A673 (cell line): ENCODE data around the gene SKP2. TPM values are rescaled to one million over a fixed set of nuclear protein-coding genes. Genes with fewer than 3 reads are reported as not detected.

ENCODE experiments used
- BruUV-seq: library from RNA; stranded (reverse); fragments of 400-500 nt; replicated peaks from 2 replicates; lab custom pipeline; 2021; lab: Mats Ljungman, UMichigan
- CTCF ChIA-PET: fragments of 300-600 bp; sonication (Branson Sonifier 250); formaldehyde crosslinking; loops from one replicate; lab custom pipeline; 2022; ENCODE audit warnings: antibody characterized with exemption; lab: Charles Lee
- POLR2A ChIA-PET: fragments of 300-600 bp; sonication (Branson Sonifier 250); formaldehyde crosslinking; loops from one replicate; lab custom pipeline; 2022; ENCODE audit warnings: antibody characterized with exemption; ENCODE audit not compliant: low non-redundant PET; lab: Charles Lee
- DNase-seq: peaks from one replicate; pipeline ENCODE4 v3.0.0-alpha.2; 2015; ENCODE audit warnings: low spot score
- H3K27ac ChIP-seq: fragments of 200-600 bp; sonication (generic); 2 replicates; pipeline ENCODE4 v1.5.1; 2016; ENCODE audit warnings: mixed run types, low read depth, mild to moderate bottlenecking, mixed read lengths, antibody characterized with exemption, low read length; ENCODE audit not compliant: poor library complexity, severe bottlenecking
- H3K27me3 ChIP-seq: fragments of 200-600 bp; sonication (generic); replicated peaks from 2 replicates; pipeline ENCODE4 v1.6.1; 2017; ENCODE audit warnings: mixed run types, low read depth, mild to moderate bottlenecking, mixed read lengths, antibody characterized with exemption, low read length; ENCODE audit not compliant: insufficient read depth, poor library complexity
- H3K36me3 ChIP-seq: fragments of 200-600 bp; sonication (generic); 2 replicates; pipeline ENCODE4 v1.6.1; 2016; ENCODE audit warnings: mixed run types, mild to moderate bottlenecking, mixed read lengths, antibody characterized with exemption, low read length; ENCODE audit not compliant: insufficient read depth, poor library complexity, severe bottlenecking
- H3K4me1 ChIP-seq: fragments of 200-600 bp; sonication (generic); 2 replicates; pipeline ENCODE4 v1.6.1; 2017; ENCODE audit warnings: mixed run types, mild to moderate bottlenecking, mixed read lengths, antibody characterized with exemption, low read length; ENCODE audit not compliant: insufficient read depth, poor library complexity, severe bottlenecking
- H3K4me3 ChIP-seq: fragments of 200-600 bp; sonication (generic); 2 replicates; pipeline ENCODE4 v1.5.1; 2016; ENCODE audit warnings: low read depth, mixed run types, mild to moderate bottlenecking, mixed read lengths, low read length; ENCODE audit not compliant: poor library complexity, severe bottlenecking
- H3K9me3 ChIP-seq: fragments of 200-600 bp; sonication (generic); 2 replicates; pipeline ENCODE4 v1.6.1; 2016; ENCODE audit warnings: mixed run types, low read depth, mild to moderate bottlenecking, mixed read lengths, antibody characterized with exemption, low read length; ENCODE audit not compliant: poor library complexity, severe bottlenecking
- EZH2 ChIP-seq: fragments of 200-600 bp; sonication (generic); IDR thresholded peaks from 2 replicates; pipeline ENCODE4 v1.6.1; 2017; ENCODE audit warnings: borderline replicate concordance, low read depth, mild to moderate bottlenecking, mixed read lengths, antibody characterized with exemption, low read length; ENCODE audit not compliant: poor library complexity, severe bottlenecking
- intact Hi-C: fragments of 100-400 bp; cut with micrococcal nuclease; formaldehyde crosslinking; loops from one replicate; pipeline ENCODE4 v1.10.0; 2022; ENCODE audit not compliant: unreplicated experiment
- total RNA-seq: library from RNA; stranded (reverse); gene quantifications from 2 replicates; pipeline ENCODE4 v1.2.3, GENCODE V29; 2021
- TF ChIP-seq, protein P1 (sequence below): fragments of 300-800, 200-600 bp; sonication (generic); conservative IDR thresholded peaks from 2 replicates; pipeline ENCODE4 v1.5.1; 2017; ENCODE audit warnings: low read depth, mild to moderate bottlenecking, antibody characterized with exemption, low read length, moderate library complexity, mixed read lengths

The SKP2 gene
- total RNA-seq, 1 experiment from 2014 or later = 133 TPM

DNA sequence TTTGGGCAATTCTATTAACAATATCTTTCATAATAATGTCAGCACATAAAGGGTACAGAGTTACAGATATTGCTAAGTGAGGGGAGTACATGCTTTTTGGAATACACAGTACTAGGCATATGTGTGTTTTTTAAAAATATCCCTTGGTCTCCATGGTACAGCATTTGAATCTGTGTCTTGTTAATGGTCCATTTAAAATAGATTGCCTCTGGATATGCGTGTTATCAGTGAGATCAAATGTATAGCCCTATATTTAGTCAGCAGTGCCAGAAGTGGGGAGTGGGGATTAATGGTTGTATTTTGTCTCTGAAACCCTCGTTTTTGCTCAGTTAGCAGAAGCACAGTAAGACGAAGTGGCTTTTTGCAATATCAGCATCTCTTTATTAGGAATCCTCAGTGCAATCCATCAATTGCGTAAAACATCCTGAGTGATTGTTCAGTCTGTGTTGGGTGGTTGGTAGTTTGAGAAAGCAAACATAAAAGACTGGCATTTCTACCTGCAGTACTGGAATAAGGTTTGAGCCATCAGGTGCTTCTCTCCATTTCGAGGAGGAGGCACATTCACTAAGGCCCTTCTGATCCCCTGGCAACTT, 19.0 kb downstream of the SKP2 start:
- POLR2A ChIA-PET = no interaction called here
- Histone ChIP-seq H3K4me1 (peaks cover 7% of the 10 kb centered on the region), H3K9me3 (no peaks in the 10 kb centered on the region), H3K27me3 (no peaks in the 10 kb centered on the region), H3K27ac (no peak overlapping the region), H3K4me3 (no peak overlapping the region), H3K36me3 (peaks cover 96% of the 10 kb centered on the region)
- no peak for DNase-seq
- CTCF ChIA-PET = no interaction called here
- intact Hi-C loops = no loop called here
- BruUV-seq = no TSS peak
- TF ChIP-seq, protein P1, sequence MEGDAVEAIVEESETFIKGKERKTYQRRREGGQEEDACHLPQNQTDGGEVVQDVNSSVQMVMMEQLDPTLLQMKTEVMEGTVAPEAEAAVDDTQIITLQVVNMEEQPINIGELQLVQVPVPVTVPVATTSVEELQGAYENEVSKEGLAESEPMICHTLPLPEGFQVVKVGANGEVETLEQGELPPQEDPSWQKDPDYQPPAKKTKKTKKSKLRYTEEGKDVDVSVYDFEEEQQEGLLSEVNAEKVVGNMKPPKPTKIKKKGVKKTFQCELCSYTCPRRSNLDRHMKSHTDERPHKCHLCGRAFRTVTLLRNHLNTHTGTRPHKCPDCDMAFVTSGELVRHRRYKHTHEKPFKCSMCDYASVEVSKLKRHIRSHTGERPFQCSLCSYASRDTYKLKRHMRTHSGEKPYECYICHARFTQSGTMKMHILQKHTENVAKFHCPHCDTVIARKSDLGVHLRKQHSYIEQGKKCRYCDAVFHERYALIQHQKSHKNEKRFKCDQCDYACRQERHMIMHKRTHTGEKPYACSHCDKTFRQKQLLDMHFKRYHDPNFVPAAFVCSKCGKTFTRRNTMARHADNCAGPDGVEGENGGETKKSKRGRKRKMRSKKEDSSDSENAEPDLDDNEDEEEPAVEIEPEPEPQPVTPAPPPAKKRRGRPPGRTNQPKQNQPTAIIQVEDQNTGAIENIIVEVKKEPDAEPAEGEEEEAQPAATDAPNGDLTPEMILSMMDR = no peak
- TF ChIP-seq EZH2 = no peak

DNA sequence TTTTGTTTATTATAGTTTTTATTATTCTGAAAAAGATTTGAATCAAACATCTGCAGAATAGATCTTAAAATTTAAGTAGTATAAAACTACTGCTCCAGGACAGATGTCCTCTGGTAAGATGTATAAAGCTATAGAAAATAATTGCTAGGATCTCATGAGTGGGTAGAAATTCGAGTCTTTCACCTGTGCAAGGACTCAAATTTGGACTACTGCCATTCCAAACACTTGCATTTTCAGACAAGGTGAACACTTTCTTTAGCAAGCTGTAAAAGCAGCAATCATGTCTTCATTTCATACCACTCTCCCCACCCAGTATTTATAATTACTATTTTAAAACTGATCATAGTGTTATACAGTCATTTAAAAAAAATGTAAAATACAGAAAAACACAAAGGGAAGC, 20.7 kb downstream of the SKP2 start:
- ChIA-PET POLR2A (no interaction called here), CTCF (no interaction called here)
- Histone ChIP-seq H3K27me3 (no peaks in the 10 kb centered on the region), H3K9me3 (no peaks in the 10 kb centered on the region), H3K27ac (no peak overlapping the region), H3K36me3 (peaks cover 96% of the 10 kb centered on the region), H3K4me1 (peaks cover 7% of the 10 kb centered on the region), H3K4me3 (no peak overlapping the region)
- no peak for TF ChIP-seq EZH2
- TF ChIP-seq, protein P1 = no peak
- no TSS peak for BruUV-seq
- intact Hi-C loops = no loop called here
- DNase-seq = no peak

DNA sequence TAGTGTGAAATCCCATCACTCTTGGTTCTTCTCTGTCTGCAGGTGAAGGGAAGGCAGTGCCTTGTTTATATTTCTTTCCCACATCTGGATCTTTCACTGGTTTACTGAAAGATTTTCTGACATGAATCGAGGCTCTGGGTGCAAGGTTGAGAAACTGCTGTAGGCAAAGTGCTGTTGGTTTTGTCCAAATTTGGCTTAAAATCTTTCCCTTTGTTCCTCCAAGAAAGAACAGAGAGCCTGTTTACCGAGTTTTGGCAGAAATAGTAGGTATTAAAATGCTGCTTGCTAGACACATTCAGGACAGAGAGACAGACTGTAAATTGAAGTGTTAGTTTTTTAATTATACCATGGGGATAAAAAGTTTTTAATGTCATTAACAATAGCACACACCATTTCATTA, 21.5 kb downstream of the SKP2 start:
- TF ChIP-seq, protein P1 = no peak
- TF ChIP-seq EZH2 = no peak
- Histone ChIP-seq H3K36me3 (peaks cover 96% of the 10 kb centered on the region), H3K9me3 (no peaks in the 10 kb centered on the region), H3K27me3 (no peaks in the 10 kb centered on the region), H3K27ac (peak overlapping the region; percentile 49), H3K4me3 (no peak overlapping the region), H3K4me1 (peaks cover 7% of the 10 kb centered on the region)
- ChIA-PET CTCF (no interaction called here), POLR2A (no interaction called here)
- BruUV-seq = no TSS peak
- intact Hi-C loops = no loop called here
- DNase-seq = no peak
